ENCODE measurements around the gene RRP1. TPM values are rescaled to one million over a fixed set of nuclear protein-coding genes. Genes with fewer than 3 reads are reported as not detected.

The RRP1 gene
- total RNA-seq, 1 experiment from 2014 or later, result 53.9 TPM

GRCh38 chr21:43769325-43769958 lies 19.9 kb upstream of the RRP1 start:
- BruUV-seq (replicated peaks), result no TSS peak
- H2AFZ ChIP-seq (ENCODE audit: low read depth, low read length, poor library complexity, severe bottlenecking), result no peak overlapping the region
- no peaks in the 10 kb centered on the region for H3K9me3 ChIP-seq (ENCODE audit: control insufficient read depth in 1 of 2, insufficient read depth in 1 of 2, low read depth in 1 of 2, low read length in 2 of 2)
- peaks cover 15 to 35% of the 10 kb centered on the region in 2 experiments for H3K4me1 ChIP-seq (ENCODE audit: control insufficient read depth in 1 of 2, insufficient read depth in 2 of 2, low read length in 2 of 2)
- H3K27me3 ChIP-seq (ENCODE audit: insufficient read depth, low read length), result no peaks in the 10 kb centered on the region
- H3K4me3 ChIP-seq (replicated peaks in 1 of 2; ENCODE audit: low read depth in 1 of 2, low read length in 2 of 2), result no peak overlapping the region
- peaks cover 1% of the 10 kb centered on the region; the same call in 1 of the 2 replicates for H3K79me2 ChIP-seq (ENCODE audit: insufficient read depth, low read length)
- ChIA-PET POLR2A (no interaction called here), CTCF (no interaction called here), RAD21 (ENCODE audit: low non-redundant PET in 1 of 2, low total read pairs in 2 of 2, uncharacterized antibody in 2 of 2, unreplicated experiment in 2 of 2) (no interaction called here)
- H3K27ac ChIP-seq (ENCODE audit: low read depth, low read length), result no peak overlapping the region
- TF ChIP-seq YY1 (IDR thresholded peaks at IDR 0.05; ENCODE audit: extremely low read depth, insufficient replicate concordance, low read depth, low read length), result no peak
- no peaks in the 10 kb centered on the region for H4K20me1 ChIP-seq (ENCODE audit: insufficient read depth)
- peaks cover 8% of the 10 kb centered on the region in 2 experiments; a peak in 3 of 4 replicates for H3K36me3 ChIP-seq (ENCODE audit: control insufficient read depth in 1 of 2, insufficient read depth in 2 of 2, low read length in 2 of 2)
- intact Hi-C loops (cut with micrococcal nuclease), result no loop called here
- H3K9ac ChIP-seq (ENCODE audit: low read length), result no peak overlapping the region
- H3K9me2 ChIP-seq (ENCODE audit: insufficient read depth), result no peaks in the 10 kb centered on the region
- H3K4me2 ChIP-seq (ENCODE audit: low read length), result no peak overlapping the region
- DNase-seq (ENCODE audit: low read depth, low spot score) (no peak), ATAC-seq (no peak)

DNA sequence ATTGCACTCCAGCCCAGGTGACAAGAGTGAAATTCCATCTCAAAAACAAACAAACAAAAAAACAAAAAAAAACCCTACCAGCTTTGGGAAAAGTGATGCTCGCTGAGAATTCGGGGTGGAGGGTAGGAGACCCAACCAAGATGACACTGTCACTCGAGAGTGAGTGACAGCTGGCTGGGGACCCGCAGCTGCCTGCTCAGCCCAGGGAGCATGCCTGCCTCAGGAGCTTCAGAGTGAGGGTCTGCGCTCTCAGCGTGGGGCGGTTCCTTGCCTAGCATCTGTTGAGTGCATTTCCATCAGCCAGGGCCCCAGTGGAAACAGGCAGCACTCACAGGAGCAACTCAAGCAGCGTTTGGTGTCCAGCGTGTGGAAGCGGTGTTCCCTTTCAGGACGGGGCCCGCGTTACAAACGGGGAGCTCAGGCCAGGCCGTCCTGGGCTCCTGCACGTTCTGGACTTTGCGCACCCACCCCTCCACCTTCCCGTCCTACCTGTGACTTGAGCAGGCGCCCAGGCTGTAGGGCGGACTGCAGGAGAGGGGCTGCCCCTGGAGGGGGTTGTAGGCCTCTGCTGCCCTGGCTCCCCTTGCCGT lies 19.2 kb upstream of the RRP1 start:
- H3K4me2 ChIP-seq (ENCODE audit: low read length), result no peak overlapping the region
- ChIA-PET CTCF (no interaction called here), POLR2A (no interaction called here)
- TF ChIP-seq JUND (IDR thresholded peaks at IDR 0.05) (no peak), POLR2AphosphoS5 (IDR thresholded peaks at IDR 0.05; ENCODE audit: low read depth, low read length) (no peak), FOSL1 (IDR thresholded peaks at IDR 0.05; ENCODE audit: low read depth) (no peak), ZNF274 (IDR thresholded peaks at IDR 0.05; ENCODE audit: low read depth, low read length) (no peak), SIN3A (IDR thresholded peaks at IDR 0.05; ENCODE audit: low read depth) (no peak), MAX (IDR thresholded peaks at IDR 0.05) (no peak), EGR1 (IDR thresholded peaks at IDR 0.05; ENCODE audit: low read depth) (no peak), ZFX (IDR thresholded peaks at IDR 0.05) (no peak), SRF (IDR thresholded peaks at IDR 0.05; ENCODE audit: low read depth) (no peak), SP1 (IDR thresholded peaks at IDR 0.05; ENCODE audit: low read depth) (no peak), RAD21 (IDR thresholded peaks at IDR 0.05; ENCODE audit: low read depth) (no peak), EZH2phosphoT487 (IDR thresholded peaks at IDR 0.05; ENCODE audit: borderline replicate concordance) (no peak), CTCF (IDR thresholded peaks at IDR 0.05 in 2 of 3, conservative IDR thresholded peaks at IDR 0.05 in 1 of 3; ENCODE audit: borderline replicate concordance in 1 of 3, insufficient read depth in 1 of 3, low read depth in 2 of 3, low read length in 2 of 3) (no peak), EZH2 (IDR thresholded peaks at IDR 0.05) (no peak)
- TF ChIP-seq, protein P1, sequence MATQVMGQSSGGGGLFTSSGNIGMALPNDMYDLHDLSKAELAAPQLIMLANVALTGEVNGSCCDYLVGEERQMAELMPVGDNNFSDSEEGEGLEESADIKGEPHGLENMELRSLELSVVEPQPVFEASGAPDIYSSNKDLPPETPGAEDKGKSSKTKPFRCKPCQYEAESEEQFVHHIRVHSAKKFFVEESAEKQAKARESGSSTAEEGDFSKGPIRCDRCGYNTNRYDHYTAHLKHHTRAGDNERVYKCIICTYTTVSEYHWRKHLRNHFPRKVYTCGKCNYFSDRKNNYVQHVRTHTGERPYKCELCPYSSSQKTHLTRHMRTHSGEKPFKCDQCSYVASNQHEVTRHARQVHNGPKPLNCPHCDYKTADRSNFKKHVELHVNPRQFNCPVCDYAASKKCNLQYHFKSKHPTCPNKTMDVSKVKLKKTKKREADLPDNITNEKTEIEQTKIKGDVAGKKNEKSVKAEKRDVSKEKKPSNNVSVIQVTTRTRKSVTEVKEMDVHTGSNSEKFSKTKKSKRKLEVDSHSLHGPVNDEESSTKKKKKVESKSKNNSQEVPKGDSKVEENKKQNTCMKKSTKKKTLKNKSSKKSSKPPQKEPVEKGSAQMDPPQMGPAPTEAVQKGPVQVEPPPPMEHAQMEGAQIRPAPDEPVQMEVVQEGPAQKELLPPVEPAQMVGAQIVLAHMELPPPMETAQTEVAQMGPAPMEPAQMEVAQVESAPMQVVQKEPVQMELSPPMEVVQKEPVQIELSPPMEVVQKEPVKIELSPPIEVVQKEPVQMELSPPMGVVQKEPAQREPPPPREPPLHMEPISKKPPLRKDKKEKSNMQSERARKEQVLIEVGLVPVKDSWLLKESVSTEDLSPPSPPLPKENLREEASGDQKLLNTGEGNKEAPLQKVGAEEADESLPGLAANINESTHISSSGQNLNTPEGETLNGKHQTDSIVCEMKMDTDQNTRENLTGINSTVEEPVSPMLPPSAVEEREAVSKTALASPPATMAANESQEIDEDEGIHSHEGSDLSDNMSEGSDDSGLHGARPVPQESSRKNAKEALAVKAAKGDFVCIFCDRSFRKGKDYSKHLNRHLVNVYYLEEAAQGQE (IDR thresholded peaks at IDR 0.05; ENCODE audit: low read depth), result no peak

More for the DNA sequence above, 19.2 kb upstream of the RRP1 start:
- RAD21 ChIA-PET (ENCODE audit: low non-redundant PET in 1 of 2, low total read pairs in 2 of 2, uncharacterized antibody in 2 of 2, unreplicated experiment in 2 of 2), result no interaction called here
- Histone ChIP-seq H4K20me1 (ENCODE audit: insufficient read depth) (no peaks in the 10 kb centered on the region), H3K27ac (ENCODE audit: low read depth, low read length) (no peak overlapping the region), H3K79me2 (ENCODE audit: insufficient read depth, low read length) (peaks cover 9% of the 10 kb centered on the region), H3K27me3 (ENCODE audit: insufficient read depth, low read length) (no peaks in the 10 kb centered on the region), H3K4me1 (ENCODE audit: control insufficient read depth in 1 of 2, insufficient read depth in 2 of 2, low read length in 2 of 2) (peaks cover 17 to 34% of the 10 kb centered on the region in 2 experiments), H3K9ac (ENCODE audit: low read length) (no peak overlapping the region), H3K4me3 (replicated peaks in 1 of 2; ENCODE audit: low read depth in 1 of 2, low read length in 2 of 2) (no peak overlapping the region), H3K9me3 (ENCODE audit: control insufficient read depth in 1 of 2, insufficient read depth in 1 of 2, low read depth in 1 of 2, low read length in 2 of 2) (no peaks in the 10 kb centered on the region), H3K9me2 (ENCODE audit: insufficient read depth) (no peaks in the 10 kb centered on the region), H3K36me3 (ENCODE audit: control insufficient read depth in 1 of 2, insufficient read depth in 2 of 2, low read length in 2 of 2) (peaks cover 8 to 9% of the 10 kb centered on the region in 2 experiments; a peak in 3 of 4 replicates), H2AFZ (ENCODE audit: low read depth, low read length, poor library complexity, severe bottlenecking) (no peak overlapping the region)
- intact Hi-C loops (cut with micrococcal nuclease), result no loop called here
- ATAC-seq, result no peak
- BruUV-seq (replicated peaks), result no TSS peak
- DNase-seq (ENCODE audit: low read depth, low spot score), result no peak
